Trophoblast cell (in vitro differentiated cells and primary cell): Measurements from ENCODE around the gene IFNGR1.

ENCODE experiments used
- DNase-seq, 2 donors: peaks; one replicate each; pipeline ENCODE4 v3.0.0-alpha.2; 2016
- H2AFZ ChIP-seq: 2 replicates; pipeline ENCODE4 v1.6.1; 2013; ENCODE audit warnings: low read length, moderate library complexity, mild to moderate bottlenecking; ENCODE audit not compliant: insufficient read depth, poor library complexity
- H2AK5ac ChIP-seq: 2 replicates; pipeline ENCODE4 v1.6.1; 2013; ENCODE audit warnings: mild to moderate bottlenecking, low read length
- H2BK120ac ChIP-seq: 2 replicates; pipeline ENCODE4 v1.6.1; 2013; ENCODE audit warnings: low read length, mild to moderate bottlenecking, moderate library complexity; ENCODE audit not compliant: insufficient read depth, poor library complexity
- H2BK12ac ChIP-seq: 2 replicates; pipeline ENCODE4 v1.6.1; 2013; ENCODE audit warnings: mild to moderate bottlenecking, low read length, moderate library complexity
- H2BK5ac ChIP-seq: 2 replicates; pipeline ENCODE4 v1.6.1; 2013; ENCODE audit warnings: low read length, low read depth, moderate library complexity, mild to moderate bottlenecking; ENCODE audit not compliant: poor library complexity
- H3K14ac ChIP-seq: 2 replicates; pipeline ENCODE4 v1.6.1; 2013; ENCODE audit warnings: mild to moderate bottlenecking, low read length
- H3K18ac ChIP-seq: 2 replicates; pipeline ENCODE4 v1.6.1; 2013; ENCODE audit warnings: mild to moderate bottlenecking, low read length
- H3K23ac ChIP-seq: 2 replicates; pipeline ENCODE4 v1.6.1; 2013; ENCODE audit warnings: low read length
- H3K27ac ChIP-seq: 2 replicates; pipeline ENCODE4 v1.5.1; 2013; ENCODE audit warnings: low read depth, mild to moderate bottlenecking, inconsistent platforms, low read length, moderate library complexity
- H3K27me3 ChIP-seq: 2 replicates; pipeline ENCODE4 v1.6.1; 2013; ENCODE audit warnings: inconsistent platforms, mild to moderate bottlenecking, low read length, moderate library complexity; ENCODE audit not compliant: insufficient read depth
- H3K36me3 ChIP-seq, 2 experiments: 1 replicate in 1 of 2; 2 replicates in 1 of 2; pipeline ENCODE4 v1.6.1; 2013; ENCODE audit warnings: low read length in 2 of 2, mild to moderate bottlenecking in 2 of 2, moderate library complexity in 1 of 2; ENCODE audit not compliant: insufficient read depth in 2 of 2, control insufficient read depth in 1 of 2
- H3K4ac ChIP-seq: 2 replicates; pipeline ENCODE4 v1.6.1; 2013; ENCODE audit warnings: low read depth, mild to moderate bottlenecking, low read length, moderate library complexity
- H3K4me1 ChIP-seq, 2 experiments: 1 replicate in 1 of 2; 2 replicates in 1 of 2; pipeline ENCODE4 v1.6.1; 2013; ENCODE audit warnings: low read length in 2 of 2, mild to moderate bottlenecking in 2 of 2, moderate library complexity in 1 of 2; ENCODE audit not compliant: insufficient read depth in 2 of 2, control insufficient read depth in 1 of 2
- H3K4me2 ChIP-seq: 2 replicates; pipeline ENCODE4 v1.6.1; 2013; ENCODE audit warnings: inconsistent platforms, mild to moderate bottlenecking, low read length, moderate library complexity
- H3K4me3 ChIP-seq: 2 replicates; pipeline ENCODE4 v1.5.1; 2013; ENCODE audit warnings: mild to moderate bottlenecking, low read depth, low read length, inconsistent platforms
- H3K79me1 ChIP-seq: one replicate; pipeline ENCODE4 v1.6.1; 2013; ENCODE audit warnings: low read length
- H3K79me2 ChIP-seq: 2 replicates; pipeline ENCODE4 v1.6.1; 2013; ENCODE audit warnings: low read length, mild to moderate bottlenecking; ENCODE audit not compliant: control insufficient read depth, insufficient read depth, poor library complexity
- H3K9ac ChIP-seq: 2 replicates; pipeline ENCODE4 v1.6.1; 2013; ENCODE audit warnings: mild to moderate bottlenecking, low read length
- H3K9me3 ChIP-seq: 2 replicates; pipeline ENCODE4 v1.6.1; 2013; ENCODE audit warnings: low read depth, mild to moderate bottlenecking, control low read depth, inconsistent platforms, low read length; ENCODE audit not compliant: insufficient read depth
- H4K12ac ChIP-seq: 2 replicates; pipeline ENCODE4 v1.6.1; 2013; ENCODE audit warnings: low read depth, mild to moderate bottlenecking, low read length, moderate library complexity
- H4K8ac ChIP-seq: 2 replicates; pipeline ENCODE4 v1.6.1; 2013; ENCODE audit warnings: low read depth, mild to moderate bottlenecking, low read length, moderate library complexity
- H4K91ac ChIP-seq: one replicate; pipeline ENCODE4 v1.6.1; 2013; ENCODE audit warnings: low read depth, mild to moderate bottlenecking, low read length, moderate library complexity
- WGBS: extraction: QIAGEN DNeasy Blood & Tissue Kit; methylation state at CpG from one replicate; pipeline ENCODE4 v1.1.7; 2013; ENCODE audit warnings: missing lambda C conversion rate; ENCODE audit not compliant: insufficient read length, insufficient coverage; ENCODE audit errors: extremely low coverage; 5-methylcytosine and 5-hydroxymethylcytosine counted together

Gene IFNGR1

DNA sequence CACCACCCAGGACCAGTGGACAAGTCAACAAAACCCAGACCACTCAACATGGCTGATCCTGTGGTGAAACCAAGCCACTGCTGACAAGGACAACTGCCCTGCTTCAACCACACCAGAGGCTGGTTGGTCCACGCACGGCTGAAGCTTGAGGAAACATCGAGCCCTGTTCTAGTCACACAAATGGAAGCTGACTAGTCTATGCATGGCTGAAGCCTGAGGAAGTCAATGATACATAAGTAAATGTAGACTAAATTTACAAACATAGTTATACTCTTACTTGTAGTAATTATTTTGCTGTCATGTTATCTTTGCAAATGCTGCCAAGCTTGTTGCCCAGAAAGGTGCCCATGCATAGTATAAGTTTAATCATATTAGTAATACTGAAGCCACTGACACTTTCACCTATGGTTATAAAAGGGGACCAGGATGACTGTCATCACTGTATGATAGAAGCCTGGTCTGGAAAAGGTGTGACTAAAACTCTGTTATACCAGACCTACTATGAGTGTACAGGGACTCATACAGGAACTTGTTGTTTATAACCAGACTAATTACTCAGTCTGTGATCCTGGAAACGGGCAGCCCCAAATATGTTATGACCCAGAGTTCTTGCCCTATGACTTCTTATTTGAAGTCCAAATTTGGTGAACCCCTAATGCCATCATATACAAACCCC lies 51.3 kb downstream of the IFNGR1 start:
- Histone ChIP-seq H3K9ac (no peak overlapping the region), H3K9me3 (peaks cover 13% of the 10 kb centered on the region), H3K36me3 (peaks cover 0 to 4% of the 10 kb centered on the region in 2 experiments), H4K12ac (no peak overlapping the region), H3K27me3 (no peaks in the 10 kb centered on the region), H3K79me2 (no peaks in the 10 kb centered on the region), H2AK5ac (no peak overlapping the region), H2AFZ (no peak overlapping the region), H3K79me1 (peaks cover 1% of the 10 kb centered on the region), H4K8ac (no peak overlapping the region), H3K18ac (no peak overlapping the region), H3K4me1 (no peaks in the 10 kb centered on the region), H3K4me3 (no peak overlapping the region), H3K4me2 (no peak overlapping the region), H2BK12ac (no peak overlapping the region), H3K4ac (no peak overlapping the region), H3K23ac (no peak overlapping the region), H2BK120ac (no peak overlapping the region), H4K91ac (no peak overlapping the region), H3K27ac (no peak overlapping the region), H2BK5ac (no peak overlapping the region), H3K14ac (no peak overlapping the region)
- WGBS = no CpG with 5 or more reads among the region's 4 CpGs
- DNase-seq = no peak

DNA sequence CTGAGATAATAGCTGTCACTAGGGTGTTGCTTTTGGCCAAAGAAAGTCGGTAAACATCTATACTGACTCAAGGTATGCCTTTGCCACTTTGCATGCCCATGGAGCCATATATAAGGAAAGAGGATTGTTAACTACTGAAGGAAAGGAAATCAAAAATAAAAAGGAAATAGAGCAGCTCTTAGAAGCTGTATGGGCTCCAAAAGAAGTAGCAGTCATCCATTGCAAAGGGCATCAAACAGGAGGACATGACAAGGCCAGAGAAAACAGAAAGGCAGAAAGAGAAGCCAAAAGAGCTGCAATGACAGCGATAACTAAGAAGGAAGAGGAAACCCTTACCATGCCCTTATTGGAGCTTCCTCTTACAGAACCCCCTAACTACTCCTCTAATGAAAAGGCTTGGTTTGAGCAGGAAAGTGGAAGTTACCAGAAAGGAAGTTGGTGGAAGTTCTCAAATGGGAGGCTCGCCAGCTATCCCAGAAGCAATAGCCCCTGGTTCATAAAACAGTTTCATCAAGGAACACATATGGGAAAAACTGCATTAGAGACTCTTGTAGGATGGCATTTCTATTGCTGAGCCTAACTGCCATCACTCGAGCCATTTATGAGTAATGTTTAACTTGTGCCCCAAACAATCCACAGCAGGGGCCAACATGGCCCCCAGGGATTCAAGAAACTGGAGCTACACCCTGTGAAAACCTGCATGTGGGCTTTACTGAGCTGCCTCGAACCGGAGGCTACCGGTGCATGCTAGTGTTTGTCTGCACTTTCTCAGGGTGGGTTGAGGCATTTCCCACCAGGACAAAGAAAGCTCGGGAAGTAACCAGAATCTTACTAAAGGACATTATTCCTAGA lies 52.7 kb downstream of the IFNGR1 start:
- no peak overlapping the region for H3K4me3 ChIP-seq
- no peak overlapping the region for H2BK120ac ChIP-seq
- H2AK5ac ChIP-seq = no peak overlapping the region
- no CpG with 5 or more reads among the region's 8 CpGs for WGBS
- no peak overlapping the region for H3K4me2 ChIP-seq
- H4K91ac ChIP-seq = no peak overlapping the region
- no peak overlapping the region for H4K12ac ChIP-seq
- no peak overlapping the region for H3K14ac ChIP-seq
- H2BK5ac ChIP-seq = no peak overlapping the region
- H3K27ac ChIP-seq = no peak overlapping the region
- no peaks in the 10 kb centered on the region for H3K27me3 ChIP-seq
- no peak overlapping the region for H3K18ac ChIP-seq
- peaks cover 13% of the 10 kb centered on the region for H3K9me3 ChIP-seq
- H3K23ac ChIP-seq = no peak overlapping the region
- H2AFZ ChIP-seq = no peak overlapping the region
- no peak for DNase-seq
- no peak overlapping the region for H3K9ac ChIP-seq
- no peak overlapping the region for H4K8ac ChIP-seq
- H3K4ac ChIP-seq = no peak overlapping the region
- no peaks in the 10 kb centered on the region for H3K79me2 ChIP-seq
- no peaks in the 10 kb centered on the region for H3K4me1 ChIP-seq
- H2BK12ac ChIP-seq = no peak overlapping the region
- H3K36me3 ChIP-seq = peaks cover 0 to 4% of the 10 kb centered on the region in 2 experiments
- peaks cover 1% of the 10 kb centered on the region for H3K79me1 ChIP-seq

DNA sequence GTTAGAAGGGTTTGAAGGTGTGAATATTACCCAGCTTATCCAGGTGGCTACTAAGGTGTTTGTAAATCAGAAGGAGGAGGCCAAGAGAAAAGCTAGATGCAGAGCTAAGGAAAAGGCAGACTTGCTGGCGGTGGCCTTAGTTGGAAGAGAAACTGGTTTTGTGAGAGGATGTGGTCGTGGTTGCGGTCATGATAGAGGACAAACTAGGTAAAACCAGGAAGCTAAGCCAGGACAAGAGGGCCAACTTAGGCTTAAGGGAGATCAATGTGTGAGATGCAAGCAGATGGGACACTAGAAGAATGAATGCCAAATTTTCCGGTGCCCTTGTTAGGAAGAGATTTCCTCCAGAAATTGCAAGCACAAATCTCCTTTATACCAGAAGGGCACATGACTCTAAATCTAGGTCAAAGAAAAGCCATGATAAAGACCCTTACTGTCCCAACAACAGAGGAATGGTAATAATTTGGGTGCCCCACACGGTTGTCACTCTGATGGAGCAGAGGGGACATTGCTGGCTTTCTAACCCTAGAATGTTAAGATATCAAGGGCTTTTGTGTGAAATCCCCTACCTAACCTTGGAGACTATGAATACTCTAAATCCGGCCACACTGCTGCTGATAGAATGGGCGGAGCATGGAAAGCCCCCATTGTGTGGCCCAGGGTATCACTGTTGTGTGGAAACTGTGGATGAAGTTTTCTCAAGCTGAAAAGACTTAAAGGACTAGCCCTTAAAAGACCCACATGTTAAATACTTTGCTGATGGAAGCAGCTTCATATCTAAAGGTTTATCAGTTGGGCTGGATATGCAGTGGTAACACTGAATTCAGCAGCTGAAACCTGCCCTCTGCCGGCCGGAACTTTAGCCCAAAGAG lies 53.6 kb downstream of the IFNGR1 start:
- H3K9ac ChIP-seq = no peak overlapping the region
- H2BK5ac ChIP-seq = no peak overlapping the region
- H4K12ac ChIP-seq = no peak overlapping the region
- H4K91ac ChIP-seq = no peak overlapping the region
- peak; percentile 71 to 89 for DNase-seq
- no peak overlapping the region for H2AK5ac ChIP-seq
- H3K23ac ChIP-seq = no peak overlapping the region
- no peak overlapping the region for H3K4me2 ChIP-seq
- no peak overlapping the region for H3K27ac ChIP-seq
- H3K79me2 ChIP-seq = no peaks in the 10 kb centered on the region
- H4K8ac ChIP-seq = no peak overlapping the region
- no peak overlapping the region for H3K4ac ChIP-seq
- no peak overlapping the region for H3K4me3 ChIP-seq
- no CpG with 5 or more reads among the region's 9 CpGs for WGBS
- no peak overlapping the region for H2BK12ac ChIP-seq
- H3K9me3 ChIP-seq = peaks cover 13% of the 10 kb centered on the region
- H3K27me3 ChIP-seq = no peaks in the 10 kb centered on the region
- H3K18ac ChIP-seq = no peak overlapping the region
- H2BK120ac ChIP-seq = no peak overlapping the region
- no peak overlapping the region for H3K14ac ChIP-seq
- H3K79me1 ChIP-seq = peaks cover under 1% of the 10 kb centered on the region
- peaks cover 0 to 4% of the 10 kb centered on the region in 2 experiments for H3K36me3 ChIP-seq
- no peak overlapping the region for H2AFZ ChIP-seq
- H3K4me1 ChIP-seq = no peaks in the 10 kb centered on the region

DNA sequence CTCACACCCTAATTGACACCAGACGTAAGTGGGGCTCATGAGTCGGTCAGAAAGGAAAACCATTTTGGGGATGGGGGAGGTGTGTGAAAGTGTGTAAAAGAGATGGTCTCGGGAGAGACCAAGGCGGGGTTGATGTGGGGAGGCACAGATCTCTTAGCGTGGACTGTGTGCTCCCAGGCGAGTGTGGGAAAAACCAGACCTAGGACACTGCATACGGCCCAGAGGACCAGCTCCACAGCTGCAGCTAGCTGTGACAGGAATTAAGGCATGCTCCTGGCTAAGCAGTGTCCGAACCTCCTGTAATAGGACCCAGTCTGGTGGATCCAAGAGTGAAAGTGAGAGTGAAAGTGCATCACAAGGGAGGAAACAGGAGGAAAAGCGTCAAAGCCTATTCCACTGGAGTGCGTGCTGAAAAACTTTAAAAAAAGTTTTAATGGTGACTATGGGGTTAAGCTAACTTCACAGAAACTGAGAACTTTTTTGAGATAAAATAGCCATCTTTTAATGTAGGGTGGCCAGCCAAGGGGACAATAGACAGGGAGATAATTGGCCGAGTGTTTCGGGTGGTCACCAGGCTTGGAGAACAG lies 55.4 kb downstream of the IFNGR1 start:
- no peak overlapping the region for H2BK5ac ChIP-seq
- H4K12ac ChIP-seq = no peak overlapping the region
- no peak overlapping the region for H2AFZ ChIP-seq
- no peak overlapping the region for H4K8ac ChIP-seq
- no peak overlapping the region for H3K14ac ChIP-seq
- no peaks in the 10 kb centered on the region for H3K27me3 ChIP-seq
- no peak overlapping the region for H3K4me2 ChIP-seq
- no peaks in the 10 kb centered on the region for H3K4me1 ChIP-seq
- no peak overlapping the region for H3K23ac ChIP-seq
- peaks cover 14% of the 10 kb centered on the region for H3K9me3 ChIP-seq
- H3K27ac ChIP-seq = no peak overlapping the region
- H3K9ac ChIP-seq = no peak overlapping the region
- H3K79me2 ChIP-seq = no peaks in the 10 kb centered on the region
- H2BK12ac ChIP-seq = no peak overlapping the region
- no peaks in the 10 kb centered on the region for H3K79me1 ChIP-seq
- H3K4me3 ChIP-seq = no peak overlapping the region
- no peak overlapping the region for H2BK120ac ChIP-seq
- WGBS = 100% methylated on average over 2 of the region's 12 CpGs
- no peak overlapping the region for H2AK5ac ChIP-seq
- no peak overlapping the region for H3K18ac ChIP-seq
- H4K91ac ChIP-seq = no peak overlapping the region
- no peak for DNase-seq
- no peak overlapping the region for H3K4ac ChIP-seq
- H3K36me3 ChIP-seq = peaks cover 0 to 4% of the 10 kb centered on the region in 2 experiments
